IMR-90 (cell line): ENCODE results near the gene ANKUB1. TPM values are rescaled to one million over a fixed set of nuclear protein-coding genes. Genes with fewer than 3 reads are reported as not detected.

Experiments
- ATAC-seq: fragments of 200-7000 bp; cut with Tn5 transposase; 2 replicates; pipeline ENCODE4 v1.9.1; 2020; ENCODE audit warnings: low read depth, mild to moderate bottlenecking, moderate library complexity
- BruUV-seq: library from RNA; stranded (reverse); fragments of 400-500 nt; replicated peaks from 2 replicates; lab custom pipeline; 2021; lab: Mats Ljungman, UMichigan
- CTCF ChIA-PET: fragments of 300-600 bp; formaldehyde crosslinking; extraction: SDS; loops from one replicate; lab custom pipeline; 2021; ENCODE audit warnings: antibody characterized with exemption; lab: Yijun Ruan, JAX
- POLR2A ChIA-PET: fragments of 300-600 bp; sonication (Branson Sonifier 250); formaldehyde crosslinking; loops from one replicate; lab custom pipeline; 2022; ENCODE audit warnings: antibody characterized with exemption; ENCODE audit not compliant: unreplicated experiment; lab: Charles Lee
- DNase-seq: peaks from one replicate; pipeline ENCODE4 v3.0.0; 2013
- H2AFZ ChIP-seq: replicated peaks from 2 replicates; pipeline ENCODE3; 2013; ENCODE audit warnings: low read length, mild to moderate bottlenecking; ENCODE audit not compliant: poor library complexity
- H2AK5ac ChIP-seq: 2 replicates; pipeline ENCODE4 v1.6.1; 2013; ENCODE audit warnings: low read depth, low read length, inconsistent platforms
- H2AK9ac ChIP-seq: replicated peaks from 2 replicates; pipeline ENCODE3; 2013; ENCODE audit warnings: mild to moderate bottlenecking, low read depth, low read length, moderate library complexity; ENCODE audit not compliant: poor library complexity
- H2BK120ac ChIP-seq: 2 replicates; pipeline ENCODE4 v1.6.1; 2013; ENCODE audit warnings: low read depth, low read length, inconsistent platforms
- H2BK15ac ChIP-seq: 3 replicates; pipeline ENCODE4 v1.6.1; 2013; ENCODE audit warnings: low read depth, low read length, inconsistent platforms
- H2BK20ac ChIP-seq: 2 replicates; pipeline ENCODE4 v1.6.1; 2013; ENCODE audit warnings: low read depth, mild to moderate bottlenecking, inconsistent platforms, low read length, moderate library complexity
- H2BK5ac ChIP-seq: 2 replicates; pipeline ENCODE4 v1.6.1; 2013; ENCODE audit warnings: mild to moderate bottlenecking, low read depth, low read length, inconsistent platforms; ENCODE audit not compliant: poor library complexity, severe bottlenecking
- H3K14ac ChIP-seq: replicated peaks from 2 replicates; pipeline ENCODE4 v1.6.1; 2013; ENCODE audit warnings: low read depth, low read length, inconsistent platforms
- H3K18ac ChIP-seq: 2 replicates; pipeline ENCODE4 v1.6.1; 2013; ENCODE audit warnings: low read depth, low read length, control low read depth
- H3K23ac ChIP-seq: 2 replicates; pipeline ENCODE4 v1.6.1; 2013; ENCODE audit warnings: low read depth, low read length, inconsistent platforms
- H3K27ac ChIP-seq: 2 replicates; pipeline ENCODE4 v1.5.1; 2013; ENCODE audit warnings: mild to moderate bottlenecking, control low read depth, low read length; ENCODE audit not compliant: insufficient read depth
- H3K27me3 ChIP-seq: 2 replicates; pipeline ENCODE4 v1.6.1; 2013; ENCODE audit warnings: low read length; ENCODE audit not compliant: control insufficient read depth, insufficient read depth
- H3K36me3 ChIP-seq: 2 replicates; pipeline ENCODE4 v1.6.1; 2013; ENCODE audit warnings: low read length, mixed read lengths; ENCODE audit not compliant: control insufficient read depth, insufficient read depth
- H3K4ac ChIP-seq: 2 replicates; pipeline ENCODE4 v1.6.1; 2013; ENCODE audit warnings: low read depth, low read length, inconsistent platforms
- H3K4me1 ChIP-seq: 2 replicates; pipeline ENCODE4 v1.6.1; 2013; ENCODE audit warnings: low read length, mixed read lengths; ENCODE audit not compliant: control insufficient read depth, insufficient read depth
- H3K4me2 ChIP-seq: 2 replicates; pipeline ENCODE4 v1.6.1; 2013; ENCODE audit warnings: low read depth, mild to moderate bottlenecking, control low read depth, low read length, moderate library complexity
- H3K4me3 ChIP-seq: 2 replicates; pipeline ENCODE4 v1.5.1; 2013; ENCODE audit warnings: low read depth, mild to moderate bottlenecking, control low read depth, low read length, moderate library complexity; ENCODE audit not compliant: insufficient read depth
- H3K56ac ChIP-seq: 2 replicates; pipeline ENCODE4 v1.6.1; 2013; ENCODE audit warnings: low read length, inconsistent platforms; ENCODE audit not compliant: insufficient read depth; ENCODE audit errors: extremely low read depth
- H3K79me1 ChIP-seq, 2 experiments: 2 replicates each; pipeline ENCODE4 v1.6.1; 2013; ENCODE audit warnings: low read length in 2 of 2, inconsistent platforms in 1 of 2, low read depth in 1 of 2
- H3K9ac ChIP-seq: 2 replicates; pipeline ENCODE4 v1.6.1; 2013; ENCODE audit warnings: low read depth, low read length, control low read depth
- H3K9me1 ChIP-seq: 2 replicates; pipeline ENCODE4 v1.6.1; 2013; ENCODE audit warnings: low read length, inconsistent platforms; ENCODE audit not compliant: insufficient read depth
- H3K9me3 ChIP-seq: 2 replicates; pipeline ENCODE4 v1.6.1; 2013; ENCODE audit warnings: low read length; ENCODE audit not compliant: control insufficient read depth, insufficient read depth
- H4K20me1 ChIP-seq: 2 replicates; pipeline ENCODE4 v1.6.1; 2013; ENCODE audit warnings: low read length, inconsistent platforms; ENCODE audit not compliant: insufficient read depth
- H4K5ac ChIP-seq: 2 replicates; pipeline ENCODE4 v1.6.1; 2013; ENCODE audit warnings: mild to moderate bottlenecking, low read depth, low read length, control low read depth
- H4K8ac ChIP-seq, 2 experiments: 2 replicates each; pipeline ENCODE4 v1.6.1; 2013; ENCODE audit warnings: low read depth in 2 of 2, low read length in 2 of 2, control low read depth in 1 of 2, inconsistent platforms in 1 of 2
- H4K91ac ChIP-seq: 2 replicates; pipeline ENCODE4 v1.6.1; 2013; ENCODE audit warnings: low read depth, low read length, inconsistent platforms; ENCODE audit not compliant: insufficient read depth
- CEBPB ChIP-seq: IDR thresholded peaks from 2 replicates; pipeline ENCODE4 v1.6.1; 2012; ENCODE audit warnings: low read depth, low read length, improper control_type of control experiment
- CTCF ChIP-seq: conservative IDR thresholded peaks from 2 replicates; pipeline ENCODE4 v1.5.1; 2012; ENCODE audit warnings: mild to moderate bottlenecking, low read depth, low read length, improper control_type of control experiment
- MXI1 ChIP-seq: IDR thresholded peaks from 2 replicates; pipeline ENCODE4 v1.6.1; 2012; ENCODE audit warnings: low read depth, mild to moderate bottlenecking, low read length, moderate library complexity, borderline replicate concordance
- RAD21 ChIP-seq: IDR thresholded peaks from 2 replicates; pipeline ENCODE4 v1.6.1; 2012; ENCODE audit warnings: low read length, improper control_type of control experiment
- SMC3 ChIP-seq: fragments of 150-350 bp; IDR thresholded peaks from 2 replicates; pipeline ENCODE4 v1.6.1; 2016; ENCODE audit warnings: low read depth, mild to moderate bottlenecking, antibody characterized with exemption, low read length, moderate library complexity
- WGBS, 2 experiments: methylation state at CpG; one replicate each; pipeline versions ENCODE4 v1.1.5 to v1.1.7; 2013; ENCODE audit warnings: missing lambda C conversion rate in 2 of 2; ENCODE audit not compliant: insufficient read length in 1 of 2; ENCODE audit errors: extremely low coverage in 2 of 2; 5-methylcytosine and 5-hydroxymethylcytosine counted together
- dilution Hi-C: fragments of 300-500 bp; cut with HindIII; formaldehyde crosslinking; loops from one replicate; pipeline ENCODE4 v1.14.3; 2018; ENCODE audit warnings: low sequenced_read_pairs; ENCODE audit not compliant: unreplicated experiment
- in situ Hi-C: fragments of 300-500 bp; cut with MboI; formaldehyde crosslinking; loops from 3 replicates; pipeline ENCODE4 v1.14.3; 2019; ENCODE audit warnings: low sequenced_read_pairs, inconsistent platforms, mixed read lengths
- intact Hi-C: fragments of 100-400 bp; cut with micrococcal nuclease; formaldehyde crosslinking; loops from 2 replicates; pipeline ENCODE4 v1.10.0; 2022
- polyA plus RNA-seq, 3 experiments: library from polyadenylated mRNA; depleted of rRNA; stranded (reverse); fragments of >200 nt; gene quantifications; 2 replicates each; pipeline ENCODE4 v1.2.3, GENCODE V29; 2012; ENCODE audit warnings: low replicate concordance in 1 of 3
- total RNA-seq: library from RNA; depleted of rRNA; stranded (reverse); fragments of >200 nt; gene quantifications from 2 replicates; pipeline ENCODE4 v1.2.3, GENCODE V29; 2012

ANKUB1 gene
- total and polyA plus RNA-seq, 2 of the 4 experiments (the other 2 are of a cell fraction): not detected

DNA sequence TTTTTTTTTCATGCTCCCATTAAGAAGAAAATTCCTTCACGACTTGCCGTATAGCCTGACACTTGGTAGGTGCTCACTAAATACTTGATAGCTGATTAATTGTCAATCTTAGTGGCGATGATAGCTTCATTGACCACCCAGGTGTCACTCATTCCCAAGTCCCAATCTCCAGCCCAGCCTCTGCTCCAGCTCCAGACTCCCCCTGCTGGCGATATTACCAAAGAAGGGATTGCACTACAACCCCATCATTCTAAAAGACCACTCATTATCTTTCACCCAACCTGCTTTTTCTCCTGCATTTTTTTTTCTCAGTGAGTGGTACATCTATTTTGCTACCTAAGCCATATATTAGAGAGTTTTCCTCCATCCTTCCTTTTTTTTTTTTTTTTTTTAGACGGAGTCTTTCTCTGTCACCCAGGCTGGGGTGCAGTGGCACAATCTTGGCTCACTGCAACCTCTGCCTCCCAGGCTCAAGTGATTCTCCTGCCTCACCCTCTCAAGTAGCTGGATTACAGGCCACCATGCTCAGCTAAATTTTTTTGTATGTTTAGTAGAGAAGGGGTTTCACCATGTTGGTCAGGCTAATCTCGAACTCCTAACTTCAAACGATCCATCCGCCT lies 20.6 kb downstream of the ANKUB1 start:
- Histone ChIP-seq H2BK20ac (no peak overlapping the region), H3K14ac (no peak overlapping the region), H3K56ac (no peak overlapping the region), H2AFZ (no peak overlapping the region), H2AK5ac (no peak overlapping the region), H3K9me1 (no peaks in the 10 kb centered on the region; the same call in 1 of the 2 replicates), H2BK15ac (no peak overlapping the region), H3K4me2 (no peak overlapping the region), H2BK5ac (no peak overlapping the region), H3K9ac (no peak overlapping the region), H2AK9ac (no peak overlapping the region), H3K79me1 (no peaks in the 10 kb centered on the region), H3K4me1 (no peaks in the 10 kb centered on the region), H3K4ac (no peak overlapping the region), H3K4me3 (no peak overlapping the region), H4K20me1 (no peaks in the 10 kb centered on the region), H3K23ac (no peak overlapping the region), H3K36me3 (no peaks in the 10 kb centered on the region), H2BK120ac (no peak overlapping the region), H4K5ac (no peak overlapping the region), H3K27me3 (peaks cover 13% of the 10 kb centered on the region), H3K27ac (no peak overlapping the region), H3K18ac (no peak overlapping the region), H4K91ac (no peak overlapping the region), H3K9me3 (no peaks in the 10 kb centered on the region), H4K8ac (no peak overlapping the region)
- TF ChIP-seq RAD21 (peak; percentile 67), MXI1 (no peak), CTCF (peak; percentile 67), CEBPB (no peak), SMC3 (peak; percentile 50)
- POLR2A ChIA-PET: no interaction called here
- peak; percentile 25 for DNase-seq
- ATAC-seq: peak; percentile 70; the same call in 1 of the 2 replicates
- dilution Hi-C loops (no loop called here), in situ Hi-C loops (no loop called here), intact Hi-C loops (no loop called here)
- CTCF ChIA-PET: interaction anchor here (0.6 to 2.8 kb wide), 17 partner anchors 9 to 642 kb away, joined by 3 to 15 read pairs (median 3); partner anchors contain the start of gene COMMD2
- 92% methylated on average over 2 of the region's 8 CpGs; no CpG with 5 or more reads in 1 of the 2 experiments for WGBS, 2 experiments
- BruUV-seq: no TSS peak
